Eye (tissue), 1 donor: Measurements from ENCODE around the gene DAPK1.
A peak's percentile ranks its signal among the peaks of the same experiment; 100 is the strongest.

Experiments
- DNase-seq: peaks from one replicate; pipeline ENCODE4 v3.0.0-alpha.2; 2015

The DAPK1 gene

DNA sequence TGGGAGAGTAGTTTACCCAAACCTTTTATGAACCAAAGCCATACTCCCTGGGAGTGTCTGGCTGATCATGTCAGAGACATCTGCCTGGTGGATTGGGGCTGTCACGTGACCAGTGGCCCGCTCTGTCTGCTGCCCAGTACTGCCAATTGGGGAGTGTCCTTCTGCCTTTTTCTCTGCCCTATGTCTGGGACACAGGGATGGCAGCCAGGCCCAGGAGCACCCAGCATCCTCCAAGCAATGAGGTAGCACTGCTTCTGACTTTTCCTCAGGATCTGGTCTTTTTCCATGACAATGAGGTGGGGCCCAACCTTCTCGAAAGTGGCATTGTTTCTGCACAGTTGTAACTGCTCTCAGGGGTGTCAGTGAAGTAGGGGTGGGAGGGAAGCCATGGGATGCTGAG is 21.8 kb downstream of the DAPK1 start:
- no peak for DNase-seq

DNA sequence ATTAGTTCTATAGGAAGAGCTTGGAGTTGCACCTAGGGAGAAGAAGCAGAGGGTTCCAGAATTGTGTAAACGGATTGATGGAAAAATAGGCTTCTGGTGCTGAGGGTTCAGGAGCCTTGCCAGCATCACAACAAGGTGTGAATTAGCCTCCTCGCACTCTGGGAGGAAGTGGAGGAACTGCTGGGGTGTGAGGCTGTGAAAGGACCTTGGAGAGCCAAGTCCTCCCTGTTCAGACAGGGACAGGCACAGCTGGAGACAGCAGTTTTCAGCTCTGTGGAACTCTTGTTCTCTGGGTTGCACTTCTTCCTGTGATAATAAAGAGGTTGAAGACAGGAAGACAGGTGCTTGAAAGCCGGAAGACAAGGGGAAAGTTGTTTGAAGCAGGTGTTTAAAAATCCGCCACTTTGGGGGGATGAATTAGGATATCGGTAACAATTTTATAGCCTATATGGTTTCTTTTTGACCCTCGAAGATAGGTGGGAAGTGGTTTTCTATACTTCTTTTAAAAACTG is 22.6 kb downstream of the DAPK1 start:
- DNase-seq = no peak

DNA sequence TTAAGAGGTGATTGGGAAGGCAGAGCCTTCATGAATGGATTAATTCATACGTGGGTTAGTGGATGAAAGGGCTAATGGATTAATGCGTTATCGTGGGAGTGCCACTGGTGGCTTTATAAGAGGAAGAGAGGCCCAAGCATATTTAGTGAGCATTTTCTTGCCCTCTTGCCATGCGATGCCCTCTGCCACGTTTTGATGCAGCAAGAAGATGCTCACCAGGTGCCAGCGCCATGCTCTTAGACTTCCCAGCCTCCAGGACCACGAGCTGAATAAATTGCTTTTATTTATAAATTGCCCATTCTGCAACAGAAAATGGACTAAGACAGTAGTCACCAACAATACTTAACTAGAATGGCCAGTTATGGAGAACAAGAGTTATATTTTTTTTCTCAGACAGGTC is 24.2 kb downstream of the DAPK1 start:
- DNase-seq = no peak

DNA sequence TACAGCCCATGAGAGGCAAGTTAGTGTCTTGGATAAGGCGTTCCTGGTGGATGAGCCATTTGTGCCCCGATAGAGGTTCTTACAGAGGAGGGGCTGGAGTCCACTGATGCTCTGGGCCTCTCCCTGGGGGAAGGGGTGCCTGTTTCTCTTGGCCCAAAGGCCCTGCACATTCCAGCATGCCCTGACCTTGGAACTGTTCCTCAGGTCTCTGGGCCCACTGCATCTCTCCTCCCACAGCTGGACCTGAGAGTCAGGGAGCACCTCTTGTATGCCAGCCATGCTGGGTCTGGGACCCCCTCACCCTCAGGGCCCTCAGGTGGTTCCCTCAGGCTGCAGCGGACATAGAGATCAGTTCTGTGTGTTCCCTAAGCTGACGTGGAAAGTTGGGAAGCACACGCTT is 26.4 kb downstream of the DAPK1 start:
- no peak for DNase-seq

GRCh38 chr9:87525546-87526303 is 28.1 kb downstream of the DAPK1 start:
- DNase-seq = no peak

GRCh38 chr9:87527211-87527916 is 29.7 kb downstream of the DAPK1 start:
- no peak for DNase-seq

- no peak for DNase-seq
Measured at GRCh38 chr9:87528969-87529368, 31.3 kb downstream of the DAPK1 start.

- no peak for DNase-seq
Measured at GRCh38 chr9:87529671-87530070, 32.0 kb downstream of the DAPK1 start.

- peak; percentile 64 for DNase-seq
Measured at GRCh38 chr9:87530716-87531115, 33.0 kb downstream of the DAPK1 start.

DNA sequence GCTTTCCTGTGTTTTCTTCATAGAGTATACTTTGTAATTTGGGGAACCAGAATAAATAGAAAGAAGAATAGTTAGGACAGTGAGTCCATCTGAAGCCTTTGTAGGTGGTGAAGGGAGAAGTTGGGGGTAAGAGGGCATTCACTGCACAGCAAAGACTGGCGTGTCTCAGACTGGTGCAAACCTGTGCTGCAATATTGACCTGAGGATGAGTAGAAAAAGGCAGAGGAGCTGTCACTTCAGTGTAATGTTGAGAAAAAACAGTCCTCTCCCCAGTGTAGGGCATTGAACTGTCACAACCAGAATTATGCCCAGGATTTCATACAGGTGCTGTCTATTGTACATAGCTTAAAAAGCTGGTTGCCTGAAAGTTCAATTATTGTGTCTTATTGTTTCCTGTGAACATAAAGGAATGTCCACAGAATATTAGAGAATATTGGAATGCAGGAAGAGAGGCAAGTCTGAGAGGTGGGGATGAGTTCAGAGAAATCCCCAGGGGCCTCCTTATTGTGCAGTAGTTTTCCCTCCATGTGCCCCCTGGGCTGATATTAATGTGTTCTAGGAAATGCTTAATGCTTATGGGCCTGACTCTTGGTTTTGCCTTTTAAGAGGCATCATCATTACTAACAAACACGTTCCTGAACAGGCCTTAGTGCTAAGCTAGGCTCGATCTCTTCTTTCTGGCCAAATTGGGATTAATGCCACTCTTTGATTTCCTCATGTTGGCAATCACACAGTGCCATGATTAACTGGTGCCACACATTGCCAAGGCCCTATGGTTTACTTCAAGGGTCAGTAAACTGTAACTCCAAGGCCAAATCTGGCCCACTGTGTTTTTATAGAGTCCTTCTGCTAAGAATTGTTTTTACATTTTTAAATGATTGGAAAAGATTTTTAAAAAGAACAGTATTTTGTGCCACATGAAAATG is 34.0 kb downstream of the DAPK1 start:
- DNase-seq = peak; percentile 38

GRCh38 chr9:87533271-87533670 is 35.6 kb downstream of the DAPK1 start:
- no peak for DNase-seq

- DNase-seq = no peak
Measured at GRCh38 chr9:87534036-87534435, 36.4 kb downstream of the DAPK1 start.

- peak; percentile 59 for DNase-seq
Measured at GRCh38 chr9:87534957-87535356, 37.3 kb downstream of the DAPK1 start.

- DNase-seq = no peak
Measured at GRCh38 chr9:87535817-87536539, 38.3 kb downstream of the DAPK1 start.

DNA sequence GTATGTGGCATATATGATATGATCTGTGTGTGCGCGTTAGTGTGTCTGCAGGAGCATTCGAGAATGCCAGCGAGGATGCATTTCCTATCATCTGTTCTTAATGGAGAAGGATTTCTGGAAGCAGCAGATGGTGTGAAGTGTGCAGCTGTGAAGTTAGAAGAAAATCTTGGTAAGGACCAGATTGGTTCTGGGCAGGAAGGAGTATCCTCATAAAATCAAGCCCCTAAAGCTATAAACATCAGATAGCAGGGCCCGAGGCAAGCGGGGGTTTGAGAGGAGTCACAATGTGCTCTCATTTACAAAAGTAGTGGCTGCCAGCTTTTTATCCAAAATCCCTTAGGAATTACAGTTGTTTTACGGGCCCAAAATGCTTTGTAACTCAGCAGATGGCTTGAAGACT is 40.0 kb downstream of the DAPK1 start:
- peak; percentile 61 for DNase-seq

DNA sequence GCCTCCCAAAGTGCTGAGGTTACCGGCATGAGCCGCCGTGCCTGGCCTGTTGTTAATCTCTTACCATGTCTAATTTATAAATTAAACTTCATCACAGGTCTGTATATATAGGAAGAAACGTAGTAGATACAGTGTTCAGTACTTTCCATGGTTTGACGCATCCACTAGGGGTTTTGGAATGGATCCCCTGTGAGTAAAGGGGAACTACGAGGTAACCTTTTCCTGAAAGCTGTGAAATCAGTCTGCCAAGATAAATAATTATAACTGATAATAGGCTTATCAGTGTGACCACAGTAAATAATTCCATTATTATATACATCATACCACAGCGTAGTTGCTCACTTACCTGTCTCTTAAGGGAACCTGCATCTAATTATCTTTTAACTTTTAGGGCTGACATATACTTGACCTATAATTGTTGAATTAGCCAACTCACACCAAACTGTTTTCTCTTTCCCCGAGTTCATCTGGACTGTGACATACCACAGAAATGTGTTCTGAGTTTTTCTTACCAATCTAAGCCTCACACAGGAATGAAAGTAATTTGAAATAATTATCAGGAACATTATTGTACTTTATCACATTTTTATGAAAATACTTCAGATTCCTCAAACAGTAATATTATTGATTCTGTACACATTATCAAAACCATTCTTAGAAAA is 42.9 kb downstream of the DAPK1 start:
- no peak for DNase-seq

- DNase-seq = no peak
Measured at GRCh38 chr9:87541663-87542062, 44.0 kb downstream of the DAPK1 start.

DNA sequence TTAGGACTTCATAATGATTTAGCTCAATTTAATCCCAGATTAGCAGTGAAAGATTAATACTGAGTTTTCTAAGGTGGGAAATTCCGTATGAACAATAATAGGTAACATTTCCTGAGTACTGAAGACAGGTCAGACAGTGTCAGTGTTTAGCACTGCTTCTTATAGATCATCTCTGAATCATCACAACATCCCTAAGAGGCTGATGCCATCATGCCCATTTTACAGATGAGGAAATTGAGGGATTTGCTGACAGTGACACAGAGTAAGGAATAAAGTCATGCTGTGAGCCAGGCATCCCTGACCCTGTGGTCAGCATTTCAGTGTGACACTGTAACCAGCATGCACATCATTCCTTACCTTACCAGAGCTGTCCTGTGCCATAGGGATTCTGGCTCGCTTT is 44.5 kb downstream of the DAPK1 start:
- no peak for DNase-seq

GRCh38 chr9:87543251-87543650 is 45.6 kb downstream of the DAPK1 start:
- DNase-seq = no peak

GRCh38 chr9:87545858-87546257 is 48.2 kb downstream of the DAPK1 start:
- DNase-seq = no peak

- no peak for DNase-seq
Measured at GRCh38 chr9:87546704-87547103, 49.0 kb downstream of the DAPK1 start.

GRCh38 chr9:87547671-87548081 is 50.0 kb downstream of the DAPK1 start:
- DNase-seq = no peak
